Measurements from ENCODE around the gene GPR137. TPM values are rescaled to one million over a fixed set of nuclear protein-coding genes. Genes with fewer than 3 reads are reported as not detected.

Gene GPR137
- total and polyA plus RNA-seq, 2 experiments from 2014 or later: 16.3 to 32.5 TPM

DNA sequence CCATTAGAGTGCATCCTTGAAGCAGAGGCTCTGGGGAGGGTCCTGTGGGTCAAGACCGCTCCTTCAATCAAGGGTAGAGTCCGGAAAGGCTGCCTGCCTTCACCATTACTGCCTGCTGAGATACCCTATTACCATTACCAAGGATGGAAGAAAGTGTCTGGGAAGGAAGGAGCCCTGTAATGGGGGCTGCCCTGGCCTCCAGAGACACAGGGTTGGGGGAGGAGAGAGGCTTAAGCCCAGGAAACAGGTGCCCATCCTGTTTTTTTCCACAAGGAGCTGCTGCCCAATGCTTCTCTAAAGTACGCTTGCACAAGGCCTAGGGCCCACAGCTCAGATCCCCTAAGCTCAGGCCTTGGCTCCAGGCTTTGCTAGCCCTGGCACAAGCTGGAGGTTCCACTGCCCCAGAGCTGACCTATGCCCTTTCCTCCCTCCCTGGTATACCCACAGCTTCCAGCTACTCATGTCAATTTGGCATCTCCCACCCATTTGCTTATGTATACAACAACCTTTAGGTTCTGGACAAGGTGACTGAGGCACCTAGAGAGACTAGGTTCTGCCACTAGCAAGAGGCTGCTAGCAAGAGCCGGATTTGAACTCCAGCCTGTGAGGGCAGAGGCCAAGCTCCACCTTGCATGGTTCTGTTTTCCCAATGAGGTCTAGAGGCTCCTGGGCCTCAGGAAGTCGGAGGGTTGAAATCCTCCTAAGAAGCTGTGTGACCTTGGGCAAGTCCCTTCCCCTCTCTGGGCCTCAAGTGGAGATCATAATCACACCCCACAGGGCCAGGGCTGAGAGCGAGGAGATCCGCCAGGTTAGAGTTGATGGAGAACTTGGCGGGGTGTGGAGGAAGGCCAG is 35.9 kb upstream of the GPR137 start (continued):
- no peak for TF ChIP-seq NANOG (IDR thresholded peaks at IDR 0.05; ENCODE audit: borderline replicate concordance)
- peak; percentile 21; the same call in 1 of the 2 replicates for TF ChIP-seq POLR2AphosphoS5 (IDR thresholded peaks at IDR 0.05; ENCODE audit: low read depth)

GRCh38 chr11:64250415-64251015 is 35.1 kb upstream of the GPR137 start:
- ATAC-seq (peak; percentile 1), DNase-seq (ENCODE audit: low spot score) (peak; percentile 59)
- Mint-ChIP-seq H3K27me3 (ENCODE audit: insufficient read depth, low read depth, poor library complexity) (peaks cover 32% of the 10 kb centered on the region), H3K4me1 (peaks cover 39% of the 10 kb centered on the region), H3K36me3 (ENCODE audit: low read depth) (peaks cover 13% of the 10 kb centered on the region), H3K9me3 (no peaks in the 10 kb centered on the region), H3K4me3 (peak overlapping the region; percentile 88), H3K27ac (peak overlapping the region; percentile 94)
- no peak; the same call in 1 of the 2 replicates for TF ChIP-seq POLR2AphosphoS5 (IDR thresholded peaks at IDR 0.05; ENCODE audit: low read depth)
- TF ChIP-seq, protein P1, sequence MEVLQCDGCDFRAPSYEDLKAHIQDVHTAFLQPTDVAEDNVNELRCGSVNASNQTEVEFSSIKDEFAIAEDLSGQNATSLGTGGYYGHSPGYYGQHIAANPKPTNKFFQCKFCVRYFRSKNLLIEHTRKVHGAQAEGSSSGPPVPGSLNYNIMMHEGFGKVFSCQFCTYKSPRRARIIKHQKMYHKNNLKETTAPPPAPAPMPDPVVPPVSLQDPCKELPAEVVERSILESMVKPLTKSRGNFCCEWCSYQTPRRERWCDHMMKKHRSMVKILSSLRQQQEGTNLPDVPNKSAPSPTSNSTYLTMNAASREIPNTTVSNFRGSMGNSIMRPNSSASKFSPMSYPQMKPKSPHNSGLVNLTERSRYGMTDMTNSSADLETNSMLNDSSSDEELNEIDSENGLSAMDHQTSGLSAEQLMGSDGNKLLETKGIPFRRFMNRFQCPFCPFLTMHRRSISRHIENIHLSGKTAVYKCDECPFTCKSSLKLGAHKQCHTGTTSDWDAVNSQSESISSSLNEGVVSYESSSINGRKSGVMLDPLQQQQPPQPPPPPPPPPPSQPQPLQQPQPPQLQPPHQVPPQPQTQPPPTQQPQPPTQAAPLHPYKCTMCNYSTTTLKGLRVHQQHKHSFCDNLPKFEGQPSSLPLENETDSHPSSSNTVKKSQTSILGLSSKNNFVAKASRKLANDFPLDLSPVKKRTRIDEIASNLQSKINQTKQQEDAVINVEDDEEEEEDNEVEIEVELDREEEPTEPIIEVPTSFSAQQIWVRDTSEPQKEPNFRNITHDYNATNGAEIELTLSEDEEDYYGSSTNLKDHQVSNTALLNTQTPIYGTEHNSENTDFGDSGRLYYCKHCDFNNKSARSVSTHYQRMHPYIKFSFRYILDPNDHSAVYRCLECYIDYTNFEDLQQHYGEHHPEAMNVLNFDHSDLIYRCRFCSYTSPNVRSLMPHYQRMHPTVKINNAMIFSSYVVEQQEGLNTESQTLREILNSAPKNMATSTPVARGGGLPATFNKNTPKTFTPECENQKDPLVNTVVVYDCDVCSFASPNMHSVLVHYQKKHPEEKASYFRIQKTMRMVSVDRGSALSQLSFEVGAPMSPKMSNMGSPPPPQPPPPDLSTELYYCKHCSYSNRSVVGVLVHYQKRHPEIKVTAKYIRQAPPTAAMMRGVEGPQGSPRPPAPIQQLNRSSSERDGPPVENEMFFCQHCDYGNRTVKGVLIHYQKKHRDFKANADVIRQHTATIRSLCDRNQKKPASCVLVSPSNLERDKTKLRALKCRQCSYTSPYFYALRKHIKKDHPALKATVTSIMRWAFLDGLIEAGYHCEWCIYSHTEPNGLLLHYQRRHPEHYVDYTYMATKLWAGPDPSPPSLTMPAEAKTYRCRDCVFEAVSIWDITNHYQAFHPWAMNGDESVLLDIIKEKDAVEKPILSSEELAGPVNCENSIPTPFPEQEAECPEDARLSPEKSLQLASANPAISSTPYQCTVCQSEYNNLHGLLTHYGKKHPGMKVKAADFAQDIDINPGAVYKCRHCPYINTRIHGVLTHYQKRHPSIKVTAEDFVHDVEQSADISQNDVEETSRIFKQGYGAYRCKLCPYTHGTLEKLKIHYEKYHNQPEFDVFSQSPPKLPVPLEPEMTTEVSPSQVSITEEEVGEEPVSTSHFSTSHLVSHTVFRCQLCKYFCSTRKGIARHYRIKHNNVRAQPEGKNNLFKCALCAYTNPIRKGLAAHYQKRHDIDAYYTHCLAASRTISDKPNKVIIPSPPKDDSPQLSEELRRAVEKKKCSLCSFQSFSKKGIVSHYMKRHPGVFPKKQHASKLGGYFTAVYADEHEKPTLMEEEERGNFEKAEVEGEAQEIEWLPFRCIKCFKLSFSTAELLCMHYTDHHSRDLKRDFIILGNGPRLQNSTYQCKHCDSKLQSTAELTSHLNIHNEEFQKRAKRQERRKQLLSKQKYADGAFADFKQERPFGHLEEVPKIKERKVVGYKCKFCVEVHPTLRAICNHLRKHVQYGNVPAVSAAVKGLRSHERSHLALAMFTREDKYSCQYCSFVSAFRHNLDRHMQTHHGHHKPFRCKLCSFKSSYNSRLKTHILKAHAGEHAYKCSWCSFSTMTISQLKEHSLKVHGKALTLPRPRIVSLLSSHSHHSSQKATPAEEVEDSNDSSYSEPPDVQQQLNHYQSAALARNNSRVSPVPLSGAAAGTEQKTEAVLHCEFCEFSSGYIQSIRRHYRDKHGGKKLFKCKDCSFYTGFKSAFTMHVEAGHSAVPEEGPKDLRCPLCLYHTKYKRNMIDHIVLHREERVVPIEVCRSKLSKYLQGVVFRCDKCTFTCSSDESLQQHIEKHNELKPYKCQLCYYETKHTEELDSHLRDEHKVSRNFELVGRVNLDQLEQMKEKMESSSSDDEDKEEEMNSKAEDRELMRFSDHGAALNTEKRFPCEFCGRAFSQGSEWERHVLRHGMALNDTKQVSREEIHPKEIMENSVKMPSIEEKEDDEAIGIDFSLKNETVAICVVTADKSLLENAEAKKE (CRISPR knock-in tag; IDR thresholded peaks at IDR 0.05): no peak
- TF ChIP-seq ETS1 (IDR thresholded peaks at IDR 0.05): no peak
- TF ChIP-seq EZH2 (IDR thresholded peaks at IDR 0.05; ENCODE audit: low read depth, unreplicated experiment): no peak
- no peak for TF ChIP-seq NANOG (IDR thresholded peaks at IDR 0.05; ENCODE audit: borderline replicate concordance)
- TF ChIP-seq JUNB (IDR thresholded peaks at IDR 0.05; ENCODE audit: unreplicated experiment): no peak
- TF ChIP-seq, protein P2, sequence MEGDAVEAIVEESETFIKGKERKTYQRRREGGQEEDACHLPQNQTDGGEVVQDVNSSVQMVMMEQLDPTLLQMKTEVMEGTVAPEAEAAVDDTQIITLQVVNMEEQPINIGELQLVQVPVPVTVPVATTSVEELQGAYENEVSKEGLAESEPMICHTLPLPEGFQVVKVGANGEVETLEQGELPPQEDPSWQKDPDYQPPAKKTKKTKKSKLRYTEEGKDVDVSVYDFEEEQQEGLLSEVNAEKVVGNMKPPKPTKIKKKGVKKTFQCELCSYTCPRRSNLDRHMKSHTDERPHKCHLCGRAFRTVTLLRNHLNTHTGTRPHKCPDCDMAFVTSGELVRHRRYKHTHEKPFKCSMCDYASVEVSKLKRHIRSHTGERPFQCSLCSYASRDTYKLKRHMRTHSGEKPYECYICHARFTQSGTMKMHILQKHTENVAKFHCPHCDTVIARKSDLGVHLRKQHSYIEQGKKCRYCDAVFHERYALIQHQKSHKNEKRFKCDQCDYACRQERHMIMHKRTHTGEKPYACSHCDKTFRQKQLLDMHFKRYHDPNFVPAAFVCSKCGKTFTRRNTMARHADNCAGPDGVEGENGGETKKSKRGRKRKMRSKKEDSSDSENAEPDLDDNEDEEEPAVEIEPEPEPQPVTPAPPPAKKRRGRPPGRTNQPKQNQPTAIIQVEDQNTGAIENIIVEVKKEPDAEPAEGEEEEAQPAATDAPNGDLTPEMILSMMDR (conservative IDR thresholded peaks at IDR 0.05; ENCODE audit: low read depth in 2 of 2): no peak
- no peak for TF ChIP-seq STAT1 (IDR thresholded peaks at IDR 0.05; ENCODE audit: unreplicated experiment)
- Histone ChIP-seq H3K27me3 (ENCODE audit: insufficient read depth) (no peaks in the 10 kb centered on the region), H3K36me3 (ENCODE audit: insufficient read depth) (no peaks in the 10 kb centered on the region), H3K79me2 (replicated peaks; ENCODE audit: insufficient read depth) (peaks cover 27% of the 10 kb centered on the region), H3K27ac (ENCODE audit: low read depth) (peak overlapping the region; percentile 96), H4K20me1 (replicated peaks; ENCODE audit: insufficient read depth) (no peaks in the 10 kb centered on the region; the same call in none of the 2 replicates), H3K4me3 (peak overlapping the region; percentile 100), H3K4me2 (peak overlapping the region; percentile 100), H3F3A (replicated peaks; ENCODE audit: low read depth) (peaks cover 38% of the 10 kb centered on the region), H3K9me2 (ENCODE audit: insufficient read depth) (no peaks in the 10 kb centered on the region), H2AFZ (no peak overlapping the region; the same call in 1 of the 2 replicates), H3K4me1 (ENCODE audit: insufficient read depth) (peaks cover 32% of the 10 kb centered on the region)

Data from GM23338 (cell line).